Ishikawa (cell line): Measurements from ENCODE around the gene KREMEN1.
A peak's percentile ranks its signal among the peaks of the same experiment; 100 is the strongest.

Experiments used
- CEBPB ChIP-seq: IDR thresholded peaks from 2 replicates; pipeline ENCODE4 v1.6.1; 2012
- CREB1 ChIP-seq: IDR thresholded peaks from 2 replicates; pipeline ENCODE4 v1.6.1; 2012; ENCODE audit warnings: low read depth
- EGR1 ChIP-seq: IDR thresholded peaks from 2 replicates; pipeline ENCODE4 v1.6.1; 2012
- EP300 ChIP-seq: IDR thresholded peaks from 2 replicates; pipeline ENCODE4 v1.6.1; 2012; ENCODE audit warnings: borderline replicate concordance
- FOXM1 ChIP-seq: IDR thresholded peaks from 2 replicates; pipeline ENCODE4 v1.6.1; 2012; ENCODE audit warnings: low read depth, borderline replicate concordance
- MAX ChIP-seq: IDR thresholded peaks from 2 replicates; pipeline ENCODE4 v1.6.1; 2012
- NFIC ChIP-seq: IDR thresholded peaks from 2 replicates; pipeline ENCODE4 v1.6.1; 2012
- RAD21 ChIP-seq: IDR thresholded peaks from 2 replicates; pipeline ENCODE4 v1.6.1; 2012; ENCODE audit warnings: low read depth
- REST ChIP-seq: IDR thresholded peaks from 2 replicates; pipeline ENCODE4 v1.6.1; 2012; ENCODE audit warnings: low read depth, mild to moderate bottlenecking
- TAF1 ChIP-seq: IDR thresholded peaks from 2 replicates; pipeline ENCODE4 v1.6.1; 2012; ENCODE audit warnings: low read depth, mild to moderate bottlenecking
- TCF12 ChIP-seq: IDR thresholded peaks from 2 replicates; pipeline ENCODE4 v1.6.1; 2012; ENCODE audit warnings: low read depth
- TEAD4 ChIP-seq: IDR thresholded peaks from 2 replicates; pipeline ENCODE4 v1.6.1; 2012
- USF1 ChIP-seq: IDR thresholded peaks from 2 replicates; pipeline ENCODE4 v1.6.1; 2012
- YY1 ChIP-seq: IDR thresholded peaks from 2 replicates; pipeline ENCODE4 v1.6.1; 2012; ENCODE audit warnings: low read depth
- ZBTB7A ChIP-seq: IDR thresholded peaks from 2 replicates; pipeline ENCODE4 v1.6.1; 2012; ENCODE audit warnings: low read depth

KREMEN1 gene

GRCh38 chr22:29031227-29032011, 41.4 kb upstream of the KREMEN1 start:
- 0 out of 2 replicates have a peak, but pooled peaks have one; percentile 15 for TF ChIP-seq CREB1
- 0 out of 2 replicates have a peak, but pooled peaks have one; percentile 17 for TF ChIP-seq EP300
- no peak; the same call in 1 of the 2 replicates for TF ChIP-seq RAD21
- peak; percentile 17; the same call in 1 of the 2 replicates for TF ChIP-seq TCF12
- TF ChIP-seq ZBTB7A = 0 out of 2 replicates have a peak, but pooled peaks have one; percentile 2
- TF ChIP-seq CEBPB = no peak

- TF ChIP-seq TAF1 (no peak), REST (no peak), TCF12 (no peak), ZBTB7A (no peak), EGR1 (no peak), USF1 (no peak), CREB1 (no peak), FOXM1 (no peak), TEAD4 (no peak)
These were observed 40.8 kb upstream of the KREMEN1 start for GRCh38 chr22:29032014-29032475.

GRCh38 chr22:29032584-29032983, 40.3 kb upstream of the KREMEN1 start:
- no peak for TF ChIP-seq EGR1
- no peak for TF ChIP-seq TAF1

- no peak for TF ChIP-seq MAX
- no peak for TF ChIP-seq USF1
- TF ChIP-seq TEAD4 = no peak
- TF ChIP-seq FOXM1 = no peak
- TF ChIP-seq RAD21 = no peak
- TF ChIP-seq NFIC = no peak
- no peak for TF ChIP-seq EGR1
- TF ChIP-seq YY1 = no peak
- TF ChIP-seq ZBTB7A = no peak
- no peak for TF ChIP-seq TCF12
- no peak for TF ChIP-seq TAF1
- TF ChIP-seq CEBPB = no peak
- no peak for TF ChIP-seq REST
- TF ChIP-seq EP300 = no peak
- no peak for TF ChIP-seq CREB1
These were observed 35.4 kb upstream of the KREMEN1 start for GRCh38 chr22:29037340-29037932.

GRCh38 chr22:29039148-29039547, 33.7 kb upstream of the KREMEN1 start:
- no peak for TF ChIP-seq USF1
